Endothelial cell (in vitro differentiated cells): Measurements from ENCODE around the gene SCFD2. TPM values are rescaled to one million over a fixed set of nuclear protein-coding genes. Genes with fewer than 3 reads are reported as not detected.

ENCODE experiments used
- DNase-seq: peaks from one replicate; pipeline ENCODE4 v3.0.0; 2021; ENCODE audit warnings: low spot score
- H3K27ac Mint-ChIP-seq: one replicate; pipeline ENCODE4 v1.8.0; 2021; ENCODE audit warnings: mixed read lengths, inconsistent platforms; ENCODE audit not compliant: unreplicated experiment
- H3K27me3 Mint-ChIP-seq: one replicate; pipeline ENCODE4 v1.8.0; 2021; ENCODE audit warnings: mild to moderate bottlenecking, moderate library complexity, mixed read lengths, inconsistent platforms; ENCODE audit not compliant: unreplicated experiment
- H3K36me3 Mint-ChIP-seq: one replicate; pipeline ENCODE4 v1.8.0; 2021; ENCODE audit warnings: mild to moderate bottlenecking, low read depth, mixed read lengths, inconsistent platforms; ENCODE audit not compliant: unreplicated experiment
- H3K4me1 Mint-ChIP-seq: one replicate; pipeline ENCODE4 v1.8.0; 2021; ENCODE audit warnings: mild to moderate bottlenecking, mixed read lengths, inconsistent platforms; ENCODE audit not compliant: unreplicated experiment
- H3K4me3 Mint-ChIP-seq: one replicate; pipeline ENCODE4 v1.8.0; 2021; ENCODE audit warnings: mild to moderate bottlenecking, mixed read lengths, inconsistent platforms; ENCODE audit not compliant: unreplicated experiment
- H3K9me3 Mint-ChIP-seq: one replicate; pipeline ENCODE4 v1.8.0; 2021; ENCODE audit warnings: mixed read lengths, inconsistent platforms; ENCODE audit not compliant: unreplicated experiment
- total RNA-seq: library from RNA; stranded (reverse); fragmentation: NEBNext Ultra II Directional; extraction: Animal tissue kit (Norgen Biotek cat#: 25700); gene quantifications from one replicate; pipeline ENCODE4 v1.2.1, GENCODE V29; 2021; ENCODE audit not compliant: unreplicated experiment
- TF ChIP-seq, protein P1 (sequence below): fragments of 200-600 bp; sonication (generic); IDR thresholded peaks from one replicate; pipeline ENCODE4 v1.5.0; 2021; ENCODE audit warnings: antibody characterized with exemption; ENCODE audit not compliant: unreplicated experiment

The SCFD2 gene
- total RNA-seq, 1 donor from 2014 or later, result 13.6 TPM

DNA sequence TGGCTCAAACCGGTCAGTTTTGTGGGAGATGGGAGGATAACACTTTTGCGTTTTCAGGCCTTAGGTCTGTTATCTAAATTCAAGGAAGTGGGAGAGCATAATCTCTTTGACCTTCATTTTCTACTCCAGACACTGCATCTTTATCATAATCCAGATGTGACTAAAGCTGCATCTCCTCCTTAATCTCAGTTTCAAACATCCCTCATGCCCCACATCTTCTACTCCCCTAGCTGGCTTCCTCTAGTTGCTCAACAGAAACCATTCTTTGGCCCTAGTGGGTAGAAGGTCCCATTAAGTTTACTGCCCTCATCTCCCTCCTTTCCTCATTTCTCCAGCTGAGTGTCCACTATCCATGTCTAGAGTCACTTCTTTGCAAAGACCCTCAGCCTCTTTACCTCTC lies 522.5 kb downstream of the SCFD2 start:
- Mint-ChIP-seq H3K4me3 (no peak overlapping the region), H3K27me3 (peaks cover 3% of the 10 kb centered on the region), H3K9me3 (no peaks in the 10 kb centered on the region), H3K27ac (no peak overlapping the region), H3K36me3 (no peaks in the 10 kb centered on the region), H3K4me1 (peaks cover 13% of the 10 kb centered on the region)
- TF ChIP-seq, protein P1, sequence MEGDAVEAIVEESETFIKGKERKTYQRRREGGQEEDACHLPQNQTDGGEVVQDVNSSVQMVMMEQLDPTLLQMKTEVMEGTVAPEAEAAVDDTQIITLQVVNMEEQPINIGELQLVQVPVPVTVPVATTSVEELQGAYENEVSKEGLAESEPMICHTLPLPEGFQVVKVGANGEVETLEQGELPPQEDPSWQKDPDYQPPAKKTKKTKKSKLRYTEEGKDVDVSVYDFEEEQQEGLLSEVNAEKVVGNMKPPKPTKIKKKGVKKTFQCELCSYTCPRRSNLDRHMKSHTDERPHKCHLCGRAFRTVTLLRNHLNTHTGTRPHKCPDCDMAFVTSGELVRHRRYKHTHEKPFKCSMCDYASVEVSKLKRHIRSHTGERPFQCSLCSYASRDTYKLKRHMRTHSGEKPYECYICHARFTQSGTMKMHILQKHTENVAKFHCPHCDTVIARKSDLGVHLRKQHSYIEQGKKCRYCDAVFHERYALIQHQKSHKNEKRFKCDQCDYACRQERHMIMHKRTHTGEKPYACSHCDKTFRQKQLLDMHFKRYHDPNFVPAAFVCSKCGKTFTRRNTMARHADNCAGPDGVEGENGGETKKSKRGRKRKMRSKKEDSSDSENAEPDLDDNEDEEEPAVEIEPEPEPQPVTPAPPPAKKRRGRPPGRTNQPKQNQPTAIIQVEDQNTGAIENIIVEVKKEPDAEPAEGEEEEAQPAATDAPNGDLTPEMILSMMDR, result no peak
- no peak for DNase-seq

DNA sequence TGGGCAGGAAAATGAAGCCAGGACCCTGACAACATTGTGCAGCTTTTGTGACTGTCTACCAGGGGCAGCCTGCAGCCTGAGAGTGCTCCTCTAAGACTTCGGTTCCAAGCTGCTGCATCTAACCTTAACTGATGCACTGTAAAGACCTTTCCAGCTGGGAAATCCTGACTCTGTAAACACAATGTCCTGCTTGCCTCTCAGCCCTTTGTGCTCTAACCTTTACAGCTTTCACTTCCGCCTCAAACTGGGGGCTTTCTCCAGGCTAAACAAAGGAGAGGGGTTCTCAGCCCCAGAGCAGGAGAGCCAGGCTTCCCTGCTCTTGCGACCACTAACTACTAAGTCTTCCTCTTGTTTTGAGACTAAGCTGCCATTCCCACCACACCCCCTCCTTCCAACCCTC lies 523.1 kb downstream of the SCFD2 start:
- TF ChIP-seq, protein P1, result no peak
- H3K4me1 Mint-ChIP-seq, result peaks cover 13% of the 10 kb centered on the region
- peaks cover 3% of the 10 kb centered on the region for H3K27me3 Mint-ChIP-seq
- DNase-seq, result no peak
- no peaks in the 10 kb centered on the region for H3K36me3 Mint-ChIP-seq
- H3K27ac Mint-ChIP-seq, result no peak overlapping the region
- H3K9me3 Mint-ChIP-seq, result no peaks in the 10 kb centered on the region
- no peak overlapping the region for H3K4me3 Mint-ChIP-seq

DNA sequence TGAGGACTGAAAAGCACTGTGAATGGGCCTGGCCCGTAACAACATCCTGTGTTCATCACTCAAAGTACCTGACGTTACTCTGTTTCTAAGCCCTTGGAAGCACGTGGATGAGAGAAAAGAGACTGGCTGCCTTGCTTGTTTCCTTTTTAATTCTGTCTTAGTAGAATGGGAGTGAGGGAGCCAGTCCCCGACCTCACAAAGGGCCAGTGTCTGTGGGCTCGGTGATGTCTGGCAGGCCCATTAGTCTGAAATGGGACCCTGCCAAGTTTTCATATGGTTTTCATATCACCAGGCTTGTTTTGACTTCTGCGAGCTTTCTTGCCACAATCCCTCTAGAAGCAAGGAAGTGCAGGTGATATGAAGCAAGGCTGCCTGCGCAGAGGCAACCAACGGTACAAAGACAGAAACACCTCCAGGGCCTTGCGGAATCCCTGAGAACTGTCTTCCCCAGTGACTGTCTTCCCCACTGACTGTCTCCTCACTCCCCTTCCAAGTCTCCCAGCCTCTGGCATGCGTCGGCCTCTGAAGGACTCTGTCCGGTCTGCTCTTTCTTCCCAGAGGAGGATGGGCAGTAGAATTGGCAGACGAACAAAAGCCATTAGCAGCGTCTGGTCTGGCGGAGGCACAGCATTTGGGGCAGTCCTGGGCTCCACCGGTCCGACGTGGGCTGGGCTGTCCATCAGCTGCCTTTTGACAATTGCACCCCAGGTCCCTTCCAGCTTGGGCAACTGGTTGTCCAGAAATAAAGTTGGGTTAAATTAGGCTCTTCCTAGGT lies 524.0 kb downstream of the SCFD2 start:
- Mint-ChIP-seq H3K27ac (no peak overlapping the region), H3K27me3 (peaks cover 3% of the 10 kb centered on the region), H3K9me3 (no peaks in the 10 kb centered on the region), H3K36me3 (no peaks in the 10 kb centered on the region), H3K4me1 (peaks cover 13% of the 10 kb centered on the region), H3K4me3 (no peak overlapping the region)
- DNase-seq, result no peak
- TF ChIP-seq, protein P1, result no peak

DNA sequence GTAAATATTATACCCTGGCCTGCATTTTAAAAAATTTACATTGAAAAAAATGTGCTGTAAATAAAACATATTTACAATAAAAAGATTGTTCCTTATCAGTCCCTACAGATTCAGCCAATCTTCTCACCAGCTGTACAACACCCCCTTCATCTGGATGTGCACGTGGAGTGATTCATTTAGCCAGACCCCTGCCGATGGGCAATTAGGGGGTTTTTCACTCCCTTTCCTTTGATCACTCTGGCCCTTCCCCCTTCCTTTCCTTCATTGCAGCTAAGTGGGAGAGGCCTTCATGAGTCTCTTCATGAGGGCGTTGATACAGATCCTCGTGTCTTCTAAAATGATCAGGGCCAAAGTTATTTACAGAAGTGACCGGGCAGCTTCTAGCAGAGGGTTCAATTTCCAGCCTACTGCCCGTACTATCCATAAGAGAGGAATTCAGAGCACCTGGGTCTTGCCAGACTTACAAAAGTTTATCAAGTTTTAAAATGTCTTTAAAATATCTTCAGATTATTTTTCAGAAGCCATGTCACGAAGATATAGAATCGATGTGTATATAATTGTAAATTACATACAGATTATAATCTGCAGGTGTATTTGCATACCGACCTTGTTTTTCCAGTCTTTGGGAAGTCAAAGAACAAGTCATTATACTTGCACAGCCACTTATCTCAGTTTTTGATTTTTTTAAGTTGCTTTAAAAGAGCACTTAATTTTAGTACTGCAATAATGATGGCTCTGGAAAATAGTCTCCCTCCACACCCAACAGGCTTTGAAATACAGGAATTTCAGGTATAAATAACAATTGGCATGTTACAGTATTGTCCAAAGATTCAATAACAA lies 525.1 kb downstream of the SCFD2 start:
- no peaks in the 10 kb centered on the region for H3K36me3 Mint-ChIP-seq
- TF ChIP-seq, protein P1, result no peak
- DNase-seq, result no peak
- no peaks in the 10 kb centered on the region for H3K9me3 Mint-ChIP-seq
- H3K4me1 Mint-ChIP-seq, result peaks cover 13% of the 10 kb centered on the region
- no peak overlapping the region for H3K27ac Mint-ChIP-seq
- no peak overlapping the region for H3K4me3 Mint-ChIP-seq
- peaks cover 3% of the 10 kb centered on the region for H3K27me3 Mint-ChIP-seq
